Measurements from ENCODE around the gene CAMKV.

DNA sequence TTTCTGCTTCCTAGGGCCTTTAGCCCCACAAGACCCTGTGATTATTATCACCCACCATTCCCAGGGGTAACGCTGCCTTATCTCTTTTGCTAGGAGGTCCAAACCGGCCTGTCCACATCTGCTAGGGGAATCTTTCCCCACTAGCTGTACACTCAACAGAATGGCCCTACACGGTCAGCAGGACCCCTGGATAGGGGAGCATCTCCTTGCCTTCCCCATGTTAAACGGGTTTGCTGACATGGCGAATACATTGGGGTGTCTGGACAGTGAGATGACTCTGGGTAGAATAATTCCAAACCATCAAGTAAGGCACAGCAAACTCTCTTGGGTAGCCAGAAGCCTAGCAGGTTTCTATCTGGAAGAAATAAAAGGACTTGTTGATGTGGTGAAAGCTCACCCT, 14.0 kb downstream of the CAMKV start:
- TF ChIP-seq YY1 (IDR thresholded peaks at IDR 0.05; ENCODE audit: insufficient read depth, insufficient read length) (no peak), SUZ12 (IDR thresholded peaks at IDR 0.05; ENCODE audit: extremely low read depth, insufficient read depth, insufficient read length) (no peak), ZNF274 (IDR thresholded peaks at IDR 0.05; ENCODE audit: low read depth, low read length) (no peak)

Measured in NT2/D1 (cell line).